ENCODE measurements around the gene NUAK2. TPM values are rescaled to one million over a fixed set of nuclear protein-coding genes. Genes with fewer than 3 reads are reported as not detected.
A peak's percentile ranks its signal among the peaks of the same experiment; 100 is the strongest.

Gene NUAK2
- total RNA-seq, 1 donor: 12.1 TPM

DNA sequence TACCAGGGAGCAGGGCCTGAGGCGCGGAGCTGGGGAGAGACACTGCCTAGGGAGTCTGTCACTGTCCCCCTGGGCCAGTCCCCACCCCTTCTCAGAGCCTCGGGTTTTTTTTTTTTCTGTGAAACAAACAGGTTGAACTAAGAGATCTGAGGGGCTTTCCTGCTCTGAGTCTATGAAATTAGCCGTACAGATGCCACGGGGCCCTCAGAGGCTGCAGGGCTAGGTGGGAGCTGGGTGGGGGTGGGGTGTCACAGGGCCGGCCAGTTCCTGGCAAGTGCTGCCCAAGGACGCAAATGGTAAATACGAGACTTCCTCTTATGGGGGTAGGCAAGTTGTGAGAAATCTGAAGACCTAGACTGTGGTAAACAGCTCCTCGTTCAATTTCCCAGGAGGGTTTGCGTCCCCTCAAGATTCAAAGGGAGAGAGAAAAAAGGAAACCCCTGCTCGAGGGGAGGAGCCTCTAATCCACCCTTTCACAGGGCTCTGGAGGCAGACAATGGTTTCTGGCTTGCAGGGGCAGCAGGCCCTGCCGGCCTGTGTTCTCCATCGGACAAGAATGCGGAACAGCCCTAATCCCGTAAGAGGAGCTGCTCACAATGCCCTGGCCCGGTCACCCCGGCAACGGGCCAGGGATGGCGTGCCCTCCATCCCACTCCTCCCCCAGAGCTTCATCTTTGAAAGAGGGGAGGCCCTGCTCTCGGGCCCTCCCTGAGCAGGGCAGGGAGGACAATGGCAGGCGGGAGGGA, 7.8 kb downstream of the NUAK2 start:
- peak; percentile 58 for DNase-seq (ENCODE audit: low read depth)
- H3K4me3 ChIP-seq (ENCODE audit: low read depth, low read length): peak overlapping the region; percentile 14
- TF ChIP-seq, protein P1, sequence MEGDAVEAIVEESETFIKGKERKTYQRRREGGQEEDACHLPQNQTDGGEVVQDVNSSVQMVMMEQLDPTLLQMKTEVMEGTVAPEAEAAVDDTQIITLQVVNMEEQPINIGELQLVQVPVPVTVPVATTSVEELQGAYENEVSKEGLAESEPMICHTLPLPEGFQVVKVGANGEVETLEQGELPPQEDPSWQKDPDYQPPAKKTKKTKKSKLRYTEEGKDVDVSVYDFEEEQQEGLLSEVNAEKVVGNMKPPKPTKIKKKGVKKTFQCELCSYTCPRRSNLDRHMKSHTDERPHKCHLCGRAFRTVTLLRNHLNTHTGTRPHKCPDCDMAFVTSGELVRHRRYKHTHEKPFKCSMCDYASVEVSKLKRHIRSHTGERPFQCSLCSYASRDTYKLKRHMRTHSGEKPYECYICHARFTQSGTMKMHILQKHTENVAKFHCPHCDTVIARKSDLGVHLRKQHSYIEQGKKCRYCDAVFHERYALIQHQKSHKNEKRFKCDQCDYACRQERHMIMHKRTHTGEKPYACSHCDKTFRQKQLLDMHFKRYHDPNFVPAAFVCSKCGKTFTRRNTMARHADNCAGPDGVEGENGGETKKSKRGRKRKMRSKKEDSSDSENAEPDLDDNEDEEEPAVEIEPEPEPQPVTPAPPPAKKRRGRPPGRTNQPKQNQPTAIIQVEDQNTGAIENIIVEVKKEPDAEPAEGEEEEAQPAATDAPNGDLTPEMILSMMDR (IDR thresholded peaks at IDR 0.05; ENCODE audit: insufficient read depth, low read depth, low read length): no peak

DNA sequence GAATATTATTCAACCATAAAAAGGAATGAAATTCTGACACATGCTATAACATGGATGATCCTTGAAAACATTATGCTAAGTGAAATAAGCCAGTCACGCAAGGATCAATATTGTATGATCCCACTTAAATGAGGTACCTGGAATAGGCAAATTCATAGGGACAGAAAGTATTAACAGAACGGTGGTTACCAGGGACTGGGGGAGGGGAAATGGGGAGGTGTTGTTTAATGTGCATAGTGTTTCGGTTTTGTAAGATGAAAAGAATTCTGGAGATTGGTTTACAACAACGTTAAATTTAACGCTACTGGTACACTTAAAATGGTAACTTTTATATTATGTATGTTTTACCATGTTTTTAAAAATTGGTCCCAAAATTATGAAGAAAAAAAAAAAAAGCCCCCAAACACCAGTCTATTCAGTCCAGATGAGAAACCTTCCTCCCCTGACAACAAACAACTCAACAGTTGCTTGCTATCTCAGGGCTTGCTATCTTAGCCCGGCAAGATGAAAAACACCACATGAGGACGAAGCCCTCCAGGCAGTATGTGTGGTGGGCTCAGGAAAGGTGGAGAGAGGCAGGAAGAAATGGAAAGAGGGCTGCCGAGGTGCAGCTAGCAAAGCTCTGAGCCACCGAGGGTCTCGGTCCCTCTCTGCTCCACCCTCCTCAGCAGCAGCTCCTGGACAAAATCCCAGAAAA, 8.5 kb downstream of the NUAK2 start:
- DNase-seq (ENCODE audit: low read depth): no peak
- peak overlapping the region; percentile 13 for H3K4me3 ChIP-seq (ENCODE audit: low read depth, low read length)
- TF ChIP-seq, protein P1 (IDR thresholded peaks at IDR 0.05; ENCODE audit: insufficient read depth, low read depth, low read length): no peak

DNA sequence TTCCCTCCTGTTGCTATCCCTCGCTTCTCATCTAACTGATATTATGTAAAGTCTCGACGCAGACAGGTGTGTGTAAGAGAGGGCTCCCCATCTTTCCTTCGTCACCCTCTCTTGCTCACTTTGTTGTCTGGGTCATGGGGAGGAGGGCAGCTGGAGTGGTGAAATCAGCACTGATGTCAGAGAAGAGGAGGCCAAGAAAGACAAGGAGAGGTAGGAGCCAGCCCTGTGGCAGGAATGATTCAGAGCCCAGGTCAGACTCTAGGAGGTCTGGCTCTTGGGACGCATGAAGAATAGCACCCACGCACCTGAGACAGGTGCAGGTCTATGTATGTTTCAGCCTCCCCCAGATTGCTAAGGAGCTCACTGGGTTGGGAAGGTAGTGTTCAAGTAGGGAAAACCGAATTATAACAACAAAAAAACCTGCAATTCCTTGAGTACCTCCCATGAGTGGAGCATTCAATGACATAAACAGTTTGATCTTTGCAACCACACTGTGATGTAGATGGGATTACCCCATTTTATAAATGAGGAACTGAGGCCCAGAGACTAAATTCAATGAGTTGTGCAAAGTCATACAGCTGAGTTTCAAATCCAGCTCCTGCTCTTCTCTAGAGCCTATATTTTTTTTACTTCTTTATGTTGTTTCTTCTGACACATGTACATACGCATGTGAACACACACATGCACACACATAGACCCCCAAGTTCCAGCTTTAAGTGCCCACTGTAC, 10.4 kb downstream of the NUAK2 start:
- no peak overlapping the region for H3K4me3 ChIP-seq (ENCODE audit: low read depth, low read length)
- DNase-seq (ENCODE audit: low read depth): no peak
- TF ChIP-seq, protein P1 (IDR thresholded peaks at IDR 0.05; ENCODE audit: insufficient read depth, low read depth, low read length): no peak

DNA sequence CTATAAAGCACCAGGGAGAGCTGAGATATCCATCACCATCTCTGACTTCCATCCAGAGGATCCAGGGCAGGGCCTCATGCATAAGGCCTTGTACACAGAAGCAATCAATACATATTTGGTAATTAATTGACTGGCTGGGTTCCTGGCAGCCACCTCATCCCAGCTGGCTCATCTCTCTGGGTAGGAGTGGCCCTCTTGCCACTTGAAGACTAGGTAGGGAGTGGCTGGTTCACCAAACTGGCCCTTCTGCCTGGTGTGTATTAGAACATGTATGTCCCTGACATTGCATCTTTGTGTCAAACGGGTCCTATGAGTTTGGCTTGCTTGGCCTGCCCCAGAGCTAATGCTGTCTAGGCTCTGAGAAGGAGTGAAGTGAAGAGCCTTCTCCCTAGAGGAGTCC, 11.8 kb downstream of the NUAK2 start:
- TF ChIP-seq, protein P1 (IDR thresholded peaks at IDR 0.05; ENCODE audit: insufficient read depth, low read depth, low read length): no peak

DNA sequence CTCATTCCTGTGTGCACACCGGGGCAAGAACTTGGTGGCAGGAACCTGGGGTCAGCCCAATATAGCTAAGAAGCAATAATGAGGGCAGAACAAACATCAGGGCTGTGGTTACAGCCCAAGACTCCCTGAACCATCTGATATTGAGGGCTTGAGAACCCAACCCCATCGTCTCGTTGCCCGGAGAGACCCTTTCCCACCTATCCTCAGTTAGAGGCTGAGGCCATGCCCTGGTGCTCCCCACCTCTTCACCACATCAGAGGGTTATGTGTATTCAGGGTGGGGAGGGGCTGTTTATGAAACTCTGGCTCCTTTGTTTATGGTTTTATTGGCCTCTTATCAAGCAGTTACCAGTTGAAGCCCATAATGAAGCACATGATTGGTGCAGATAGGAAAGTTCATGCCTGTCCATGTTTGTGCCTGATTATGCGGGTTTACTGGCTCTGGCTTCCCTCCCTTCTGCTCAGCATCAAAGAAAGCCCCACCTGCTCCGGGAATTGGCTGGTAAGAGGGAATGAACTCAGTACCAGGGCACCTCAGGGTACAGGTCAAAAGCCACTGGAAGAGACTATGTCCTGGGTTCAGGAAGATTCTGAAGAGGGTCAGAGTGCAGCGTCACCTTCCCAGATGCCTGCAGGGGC, 14.5 kb downstream of the NUAK2 start:
- H3K4me3 ChIP-seq (ENCODE audit: low read depth, low read length): no peak overlapping the region
- TF ChIP-seq, protein P1 (IDR thresholded peaks at IDR 0.05; ENCODE audit: insufficient read depth, low read depth, low read length): no peak
- DNase-seq (ENCODE audit: low read depth): no peak

More for the DNA sequence above, 11.8 kb downstream of the NUAK2 start:
- no peak overlapping the region for H3K4me3 ChIP-seq (ENCODE audit: low read depth, low read length)
- no peak for DNase-seq (ENCODE audit: low read depth)

DNA sequence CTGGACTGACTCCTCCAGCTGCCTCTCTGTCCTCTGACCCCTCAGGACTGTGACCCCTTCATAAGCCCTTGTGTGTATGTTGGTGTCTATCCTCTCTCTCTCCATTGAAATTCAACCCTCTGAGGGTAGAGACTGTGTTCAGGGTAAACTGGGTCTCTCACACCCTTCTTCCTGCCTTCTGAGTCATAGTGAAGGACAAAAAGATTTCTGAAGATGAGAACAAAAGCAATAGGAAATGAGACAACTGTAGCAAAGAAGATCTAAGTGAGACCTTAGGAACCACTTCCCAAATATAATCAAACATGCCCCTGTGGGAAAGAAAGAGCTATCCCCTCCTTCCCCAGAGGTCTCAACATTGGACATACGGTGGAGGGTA, 16.9 kb downstream of the NUAK2 start:
- DNase-seq (ENCODE audit: low read depth): no peak
- TF ChIP-seq, protein P1 (IDR thresholded peaks at IDR 0.05; ENCODE audit: insufficient read depth, low read depth, low read length): no peak

More for the DNA sequence above, 16.9 kb downstream of the NUAK2 start:
- H3K4me3 ChIP-seq (ENCODE audit: low read depth, low read length): no peak overlapping the region

Measured in fibroblast of villous mesenchyme (primary cell).